ENCODE measurements around the gene KLHL3.

Gene KLHL3

DNA sequence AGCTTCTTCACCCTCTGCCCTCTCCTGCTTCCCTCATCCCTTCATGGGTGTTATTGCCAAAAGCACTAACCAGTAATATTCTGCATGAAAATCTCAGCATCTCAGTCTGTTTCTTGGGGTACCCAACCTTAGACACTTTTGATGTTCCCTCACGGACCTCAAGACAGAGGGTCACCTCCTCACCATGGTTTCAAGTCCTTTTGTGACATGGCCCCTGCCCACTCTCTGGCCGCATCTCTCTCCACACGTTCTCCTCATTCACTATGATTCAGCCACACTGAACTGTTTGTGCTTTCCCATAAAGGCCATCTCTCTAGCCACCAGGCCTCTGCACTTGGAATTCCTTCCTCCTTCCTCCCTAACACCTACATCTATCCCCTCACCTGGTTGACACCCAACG, 125.3 kb downstream of the KLHL3 start:
- no peak for DNase-seq (ENCODE audit: low spot score)

- DNase-seq (ENCODE audit: low spot score): no peak
Observed at GRCh38 chr5:137609127-137609526, 126.8 kb downstream of the KLHL3 start.

GRCh38 chr5:137607771-137608170, 128.1 kb downstream of the KLHL3 start:
- DNase-seq (ENCODE audit: low spot score): no peak

DNA sequence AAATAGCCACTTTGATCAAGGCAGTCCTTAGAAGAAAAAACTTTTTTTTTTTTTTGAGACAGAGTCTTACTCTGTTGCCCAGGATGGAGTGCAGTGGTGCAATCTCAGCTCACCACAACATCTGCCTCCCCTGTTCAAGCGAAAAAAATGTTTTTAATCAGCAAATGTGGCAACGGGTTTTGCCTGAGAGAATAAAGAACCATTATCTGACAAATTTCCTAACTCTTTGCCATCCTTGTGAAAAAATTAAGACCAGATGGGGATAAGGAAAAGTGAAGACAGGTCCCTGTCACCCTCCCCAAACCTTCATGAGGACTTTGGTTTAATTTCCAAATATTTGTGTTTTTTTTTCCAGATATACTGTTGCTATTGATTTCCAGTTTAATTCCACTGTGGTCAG, 129.5 kb downstream of the KLHL3 start:
- no peak for DNase-seq (ENCODE audit: low spot score)

DNA sequence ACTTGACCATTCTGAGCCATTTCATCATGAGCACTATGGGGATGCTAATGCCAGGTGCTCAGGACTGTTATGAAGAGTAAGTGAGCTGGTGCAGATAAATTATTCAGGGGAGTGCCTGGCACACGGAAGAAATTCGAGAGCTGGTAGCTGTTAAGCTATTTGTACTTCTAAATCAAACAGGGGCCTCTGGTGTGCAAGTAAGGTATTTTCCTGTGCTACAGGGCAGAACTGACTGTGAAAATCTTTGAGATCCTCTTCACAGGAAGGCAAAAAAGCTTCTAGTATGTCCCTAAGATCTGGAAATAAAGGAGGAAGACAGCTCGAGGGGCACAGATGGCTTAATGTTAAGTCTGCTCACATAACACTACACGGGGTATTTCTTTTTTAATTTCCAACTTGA, 130.5 kb downstream of the KLHL3 start:
- no peak for DNase-seq (ENCODE audit: low spot score)

DNA sequence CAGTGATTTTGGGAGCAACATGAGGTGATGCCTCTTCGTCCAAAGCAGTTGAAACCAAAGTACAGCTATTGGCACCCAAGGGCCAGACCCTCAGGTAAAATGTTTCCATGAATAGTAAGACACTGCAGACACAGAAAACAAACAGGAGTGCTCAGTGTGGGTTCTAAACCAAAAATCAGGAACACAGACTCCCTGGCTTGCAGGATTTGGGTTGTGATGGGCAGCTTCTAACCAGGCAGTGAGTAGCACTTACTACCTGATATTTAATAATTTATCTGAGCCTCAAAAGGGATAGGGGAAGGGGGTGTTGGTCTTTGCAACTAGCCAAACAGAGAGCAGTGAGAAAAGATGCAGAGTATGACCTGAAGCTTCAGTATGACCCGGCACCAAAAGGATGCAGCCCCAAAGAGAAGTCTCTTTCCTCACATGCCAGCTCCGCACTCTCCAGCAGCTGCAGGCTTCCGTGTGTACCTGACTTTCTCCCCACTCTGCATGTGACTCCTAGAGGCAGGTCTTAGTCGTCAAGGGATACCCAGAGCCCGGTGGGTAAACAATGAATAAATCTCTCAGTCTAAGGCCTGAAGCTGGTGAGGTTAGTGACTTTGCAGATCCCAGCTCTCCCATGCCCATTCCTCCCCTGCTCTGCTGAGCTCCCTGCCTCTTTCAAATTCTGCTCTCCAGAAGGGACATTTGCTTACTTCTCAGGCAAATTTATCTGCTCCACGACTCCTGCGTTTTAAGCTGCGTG, 131.4 kb downstream of the KLHL3 start:
- no peak for DNase-seq (ENCODE audit: low spot score)

DNA sequence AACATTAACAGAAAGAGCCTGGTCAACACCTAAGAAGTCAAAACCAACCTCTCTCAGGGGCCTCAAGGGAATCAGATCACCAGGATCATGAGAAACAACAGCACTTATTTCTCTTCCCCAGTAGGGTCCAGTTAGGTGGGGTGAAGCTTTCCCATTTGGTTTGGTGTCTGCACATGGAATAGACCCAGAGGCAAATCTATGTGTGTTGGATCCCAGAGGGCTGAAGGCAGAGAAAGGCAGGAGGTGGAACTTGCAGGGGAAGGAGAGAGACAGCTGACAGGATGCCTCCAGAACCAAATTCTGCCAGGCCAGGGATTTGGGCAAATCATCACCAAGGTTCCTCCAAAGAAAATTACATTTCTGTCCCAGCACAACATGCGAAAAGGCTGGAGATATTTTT, 132.0 kb downstream of the KLHL3 start:
- DNase-seq (ENCODE audit: low spot score): no peak

DNA sequence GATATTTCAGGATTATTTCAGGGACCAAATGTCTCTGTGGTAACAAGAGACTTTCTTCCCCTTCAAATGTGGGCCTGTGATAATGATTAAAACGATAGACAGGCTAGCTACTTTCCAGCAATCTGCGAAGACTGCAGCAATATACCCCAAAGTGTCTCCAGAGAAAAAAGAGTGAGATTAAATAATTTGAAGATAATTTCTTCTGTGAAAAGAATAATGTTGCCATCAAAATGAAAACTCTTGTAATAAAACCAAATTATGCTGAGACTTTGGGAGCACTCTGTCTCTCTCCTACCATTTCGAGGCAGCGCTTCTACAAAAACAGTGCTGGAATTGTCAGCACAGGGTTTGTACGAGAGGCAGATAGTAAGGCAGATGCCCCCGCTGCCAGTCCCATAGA, 132.5 kb downstream of the KLHL3 start:
- no peak for DNase-seq (ENCODE audit: low spot score)

GRCh38 chr5:137602721-137603273, 133.1 kb downstream of the KLHL3 start:
- DNase-seq (ENCODE audit: low spot score): no peak

DNA sequence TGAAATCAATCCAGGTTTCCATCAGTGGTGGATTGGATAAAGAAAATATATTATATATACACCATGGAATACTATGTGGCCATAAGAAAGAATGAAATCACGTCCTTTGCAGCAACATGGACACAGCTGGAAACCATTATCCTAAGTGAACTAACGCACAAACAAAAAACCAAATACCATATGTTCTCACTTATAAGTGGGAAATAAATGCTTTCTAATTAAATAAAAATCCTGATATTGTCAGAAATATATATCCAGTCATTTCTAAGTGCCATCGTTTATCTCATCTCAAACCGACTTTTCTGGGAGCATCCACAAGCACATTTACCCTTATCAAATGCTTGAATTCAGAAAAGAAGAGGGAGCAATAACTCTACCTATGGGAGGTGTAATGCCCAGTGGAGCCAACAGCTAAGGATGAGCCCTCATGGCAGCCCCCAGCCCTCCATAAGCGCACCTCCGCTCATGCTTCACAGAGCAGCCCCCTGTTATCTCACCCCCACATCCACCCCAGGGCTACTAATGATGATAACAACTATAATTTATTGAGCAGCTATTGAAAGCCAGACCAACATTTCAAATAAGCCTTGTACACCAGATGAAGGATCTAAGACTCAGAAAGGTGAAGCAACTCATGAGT, 135.0 kb downstream of the KLHL3 start:
- no peak for DNase-seq (ENCODE audit: low spot score)

DNA sequence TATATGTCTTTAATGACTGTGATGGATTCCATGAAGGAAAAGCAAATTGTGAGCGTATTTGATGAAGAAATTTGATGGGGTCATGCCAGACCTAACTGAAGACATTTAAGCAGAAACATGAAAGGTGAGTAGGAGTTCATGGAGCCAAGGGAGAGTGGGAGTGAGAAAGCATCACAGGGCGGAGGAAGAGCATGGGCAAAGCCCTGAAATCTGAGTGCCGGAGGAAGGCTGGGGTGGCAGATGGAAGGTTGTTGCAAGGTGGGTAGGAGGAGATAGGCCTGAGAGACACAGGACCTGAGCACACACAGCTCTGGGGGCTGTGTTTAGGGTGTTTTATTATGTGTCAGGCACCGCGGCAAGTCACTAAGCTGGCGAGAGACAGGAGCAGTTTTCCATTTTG, 136.4 kb downstream of the KLHL3 start:
- no peak for DNase-seq (ENCODE audit: low spot score)

GRCh38 chr5:137598399-137598798, 137.5 kb downstream of the KLHL3 start:
- DNase-seq (ENCODE audit: low spot score): no peak

- DNase-seq (ENCODE audit: low spot score): no peak
Observed at GRCh38 chr5:137596941-137597340, 138.9 kb downstream of the KLHL3 start.

DNA sequence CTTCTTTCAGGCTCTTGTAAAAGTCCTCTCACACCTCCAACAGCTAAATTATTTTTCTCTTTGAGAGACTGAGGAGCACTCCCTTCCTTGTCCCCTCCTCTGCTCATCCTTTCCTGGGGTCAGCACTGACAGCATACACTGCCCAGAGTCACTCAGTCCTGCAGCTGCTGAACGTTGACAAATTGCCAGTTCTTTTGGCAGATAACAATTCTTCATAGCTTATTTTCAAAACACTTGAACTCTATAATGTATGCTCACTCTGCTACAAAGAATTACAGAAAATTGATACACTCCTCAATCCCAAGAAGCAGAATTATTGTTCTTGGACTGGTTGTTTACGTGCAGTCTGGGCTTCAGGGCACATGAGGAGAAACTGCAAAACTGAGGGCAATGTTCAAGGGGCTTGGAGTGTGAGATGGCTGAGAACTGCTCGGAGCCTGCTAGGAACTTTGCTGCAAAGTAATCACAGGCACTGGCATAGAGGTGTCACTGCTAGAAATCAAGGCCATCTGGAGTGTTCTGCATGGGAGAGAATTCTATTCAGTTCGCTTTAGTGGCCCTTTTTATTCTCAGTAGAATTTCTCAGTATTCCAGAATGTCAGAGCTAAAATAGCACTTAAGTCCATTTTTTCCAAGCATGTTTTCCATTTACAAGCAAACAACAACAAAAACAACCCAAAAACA, 140.4 kb downstream of the KLHL3 start:
- DNase-seq (ENCODE audit: low spot score): no peak

- DNase-seq (ENCODE audit: low spot score): no peak
Observed at GRCh38 chr5:137594717-137595116, 141.2 kb downstream of the KLHL3 start.

DNA sequence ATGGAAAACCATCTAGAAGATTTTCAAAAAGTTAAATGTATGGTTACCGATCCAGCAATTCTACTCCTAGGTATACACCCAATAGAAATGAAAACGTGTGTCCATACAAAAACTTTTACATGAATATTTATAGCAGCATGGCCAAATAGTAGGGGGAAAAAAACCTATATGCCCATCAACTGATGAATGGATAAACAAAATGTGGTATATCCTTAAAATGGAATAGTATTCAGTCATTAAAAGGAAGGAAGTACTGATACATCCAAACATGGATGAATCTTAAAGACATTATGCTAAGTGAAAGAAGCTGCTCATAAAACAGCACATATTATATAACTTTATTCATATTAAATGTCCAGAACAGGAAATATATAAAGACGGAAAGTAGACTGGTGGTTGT, 143.6 kb downstream of the KLHL3 start:
- DNase-seq (ENCODE audit: low spot score): no peak

DNA sequence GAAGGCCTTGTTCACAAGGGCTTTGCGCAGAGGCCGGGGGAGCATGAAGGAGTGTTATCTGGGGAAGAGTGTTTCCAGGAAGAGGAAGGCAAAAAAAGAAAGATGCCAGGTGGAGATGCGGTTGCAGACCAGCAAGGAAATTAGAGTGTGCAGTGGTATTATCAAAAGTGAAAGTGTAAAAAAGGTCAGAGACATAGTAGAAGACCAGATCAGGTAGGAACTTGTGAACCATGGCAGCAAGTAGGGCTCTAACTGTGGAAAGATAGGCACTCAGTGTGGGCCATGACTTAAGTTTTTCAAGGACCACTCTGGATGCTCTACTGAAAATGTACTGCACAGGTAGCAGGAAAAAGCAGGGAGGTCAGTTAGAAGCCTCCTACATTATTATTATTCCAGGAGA, 146.7 kb downstream of the KLHL3 start:
- no peak for DNase-seq (ENCODE audit: low spot score)

DNA sequence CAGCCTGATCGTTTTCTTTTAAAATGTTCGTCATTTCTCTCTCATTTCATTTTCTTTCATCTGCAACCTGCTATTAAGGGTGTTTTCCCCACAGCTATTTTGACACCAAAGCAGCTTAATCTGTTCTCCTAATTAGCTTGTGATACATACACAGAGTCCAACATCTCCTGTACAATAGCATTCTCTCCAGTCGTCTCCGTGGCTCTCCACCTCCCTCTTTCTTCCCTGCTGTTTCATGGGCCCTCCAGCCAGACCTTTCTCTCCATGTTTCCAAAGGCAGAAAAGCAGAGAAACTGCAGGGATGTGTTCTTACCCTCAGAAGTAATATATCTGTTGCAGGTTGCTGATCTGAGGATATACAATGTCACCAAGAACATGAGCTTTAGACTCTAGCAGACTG, 148.0 kb downstream of the KLHL3 start:
- no peak for DNase-seq (ENCODE audit: low spot score)

DNA sequence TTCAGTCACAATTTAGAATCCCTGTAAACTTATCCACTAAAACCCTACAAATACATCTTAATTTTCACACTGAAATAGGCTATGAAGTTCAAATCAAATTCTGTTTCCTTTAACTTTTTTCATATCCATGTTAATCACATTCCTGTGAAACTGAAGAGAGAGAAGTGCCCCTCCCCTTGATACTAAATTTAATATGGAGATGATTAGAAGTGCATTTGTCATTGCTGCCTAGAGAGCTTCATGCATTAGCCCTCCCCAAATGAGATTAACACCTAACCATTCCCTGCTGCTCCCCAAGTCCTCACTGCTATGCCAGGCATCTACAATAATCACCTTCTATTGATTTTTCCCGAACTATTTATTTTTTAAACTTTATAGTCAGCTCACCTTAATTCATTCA, 151.6 kb downstream of the KLHL3 start:
- no peak for DNase-seq (ENCODE audit: low spot score)

- DNase-seq (ENCODE audit: low spot score): no peak
Observed at GRCh38 chr5:137583129-137583528, 152.8 kb downstream of the KLHL3 start.

GRCh38 chr5:137582218-137582617, 153.7 kb downstream of the KLHL3 start:
- no peak for DNase-seq (ENCODE audit: low spot score)

DNA sequence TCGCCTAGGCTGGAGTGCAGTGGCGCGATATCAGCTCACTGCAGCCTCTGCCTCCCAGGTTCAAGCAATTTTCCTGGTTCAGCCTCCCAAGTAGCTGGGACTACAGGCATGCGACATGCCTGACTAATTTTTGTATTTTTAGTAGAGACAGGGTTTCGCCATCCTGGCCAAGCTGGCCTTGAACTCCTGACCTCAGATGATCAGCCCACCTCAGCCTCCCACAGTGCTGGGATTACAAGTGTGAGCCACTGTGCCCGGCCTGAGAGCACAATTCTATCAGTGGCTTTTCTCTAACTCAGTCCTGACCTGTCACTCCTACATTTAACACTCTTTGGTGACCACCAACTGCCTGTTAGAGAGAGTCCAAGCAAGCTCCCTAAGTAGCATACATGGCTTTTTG, 154.1 kb downstream of the KLHL3 start:
- no peak for DNase-seq (ENCODE audit: low spot score)

- DNase-seq (ENCODE audit: low spot score): no peak
Observed at GRCh38 chr5:137580030-137580429, 155.9 kb downstream of the KLHL3 start.
